HG02763 (cell line): ENCODE results near the gene SH3RF3.

Experiments used
- ATAC-seq: cut with Tn5 transposase; IDR thresholded peaks from one replicate; pipeline ENCODE4 v1.9.1; 2021; ENCODE audit warnings: mild to moderate bottlenecking, moderate library complexity; ENCODE audit not compliant: unreplicated experiment

SH3RF3 gene

DNA sequence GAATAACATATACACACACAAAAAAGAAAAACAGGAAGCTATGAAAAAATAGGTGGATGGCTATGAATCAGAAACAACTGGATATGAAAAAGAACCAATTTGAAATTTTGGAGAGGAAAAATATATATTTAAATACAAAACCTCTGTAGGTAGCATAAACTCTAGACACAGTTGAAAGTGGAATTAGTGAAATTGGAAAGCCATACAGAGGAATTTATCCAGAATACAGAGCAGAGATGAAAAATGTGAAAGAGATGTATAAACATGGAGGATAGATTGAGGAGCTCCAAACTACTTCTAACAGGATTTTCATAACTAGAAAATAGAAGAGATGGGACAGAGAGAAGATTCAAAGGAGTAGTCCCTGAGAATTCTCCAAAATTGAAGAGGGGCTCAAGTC is 315.9 kb downstream of the SH3RF3 start:
- no peak for ATAC-seq

DNA sequence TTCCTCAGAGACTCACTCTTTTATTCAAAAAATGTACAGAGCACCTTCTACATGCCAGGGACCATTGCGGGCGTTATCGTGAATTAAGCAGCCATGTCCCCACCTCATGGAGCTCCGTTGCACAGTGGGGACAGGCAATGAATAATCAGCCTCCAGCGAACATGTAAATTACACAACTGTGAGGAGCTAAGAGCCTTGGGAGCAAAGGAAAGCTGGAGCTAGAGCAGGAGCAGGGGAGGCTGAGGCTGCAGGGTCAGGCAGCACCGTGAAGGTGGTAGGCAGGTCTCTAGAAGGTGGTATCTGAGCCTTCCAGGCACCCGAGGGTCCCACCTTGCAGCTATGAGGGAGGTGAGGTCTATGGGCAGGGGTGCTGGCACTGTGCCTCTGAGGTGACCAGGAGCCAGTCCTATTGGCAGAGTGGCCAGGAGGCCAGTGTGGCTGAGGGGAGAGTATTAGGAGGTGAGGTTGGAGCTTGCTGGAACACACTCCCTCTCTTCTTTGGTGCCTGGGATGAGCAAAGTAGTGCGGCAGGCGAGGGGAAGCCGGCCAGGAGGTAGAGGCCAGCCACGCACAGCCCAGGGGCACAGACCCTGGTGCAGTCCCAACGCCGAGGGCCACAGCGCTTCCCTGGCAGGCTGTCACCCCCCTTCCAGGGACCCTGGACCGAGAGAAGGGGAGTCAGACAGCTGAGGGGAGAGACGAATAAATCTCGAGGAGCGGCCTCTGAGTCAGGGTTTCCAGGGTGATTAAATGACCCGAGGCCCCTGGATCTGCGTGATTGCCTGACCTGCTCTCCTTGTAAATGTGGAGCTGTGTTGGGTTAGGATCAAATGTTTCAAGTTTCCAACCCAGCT is 317.5 kb downstream of the SH3RF3 start:
- no peak for ATAC-seq

- no peak for ATAC-seq
These were observed 318.3 kb downstream of the SH3RF3 start for GRCh38 chr2:109447251-109447661.

DNA sequence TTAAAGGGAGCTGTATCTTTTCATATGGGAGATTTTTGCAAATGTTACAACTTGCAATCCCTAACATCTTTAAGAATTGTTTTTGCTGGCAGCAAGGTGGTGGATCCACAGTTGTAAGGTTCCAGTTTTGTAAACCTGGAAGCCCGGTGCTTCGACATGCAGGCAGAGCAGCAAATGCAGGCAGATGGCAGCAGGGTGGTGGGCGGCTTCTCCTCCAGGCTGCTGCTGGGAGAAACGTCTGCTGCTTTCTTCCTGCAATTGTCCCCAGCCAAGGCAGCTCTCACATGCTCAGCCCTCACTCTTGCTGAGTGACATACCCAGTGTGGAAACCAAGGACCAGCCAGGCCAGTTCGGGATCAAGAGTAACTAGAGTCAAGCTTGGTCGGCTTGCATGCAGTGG is 318.8 kb downstream of the SH3RF3 start:
- ATAC-seq = no peak

DNA sequence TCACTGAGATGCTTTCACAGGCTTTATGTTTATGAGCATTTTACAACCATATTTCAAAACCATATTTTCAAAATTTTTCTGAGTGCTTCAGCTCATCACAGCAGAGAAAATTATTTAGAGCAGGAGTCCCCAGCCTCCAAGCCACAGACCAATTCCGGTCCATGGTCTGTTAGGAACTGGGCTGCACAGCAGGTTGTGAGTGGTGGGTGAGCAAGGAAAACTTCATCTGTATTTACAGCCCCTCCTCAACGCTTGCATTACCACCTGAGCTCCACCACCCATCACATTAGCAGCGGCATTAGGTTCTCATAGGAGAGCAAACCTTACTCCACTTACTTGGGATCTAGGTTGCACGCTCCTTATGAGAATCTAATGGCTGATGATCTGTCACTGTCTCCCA is 319.2 kb downstream of the SH3RF3 start:
- ATAC-seq = no peak

- no peak for ATAC-seq
These were observed 320.2 kb downstream of the SH3RF3 start for GRCh38 chr2:109448946-109449788.

- ATAC-seq = no peak
These were observed 321.7 kb downstream of the SH3RF3 start for GRCh38 chr2:109450574-109451273.

GRCh38 chr2:109451671-109452070 is 322.7 kb downstream of the SH3RF3 start:
- ATAC-seq = no peak

GRCh38 chr2:109452318-109453305 is 323.6 kb downstream of the SH3RF3 start:
- ATAC-seq = no peak

- no peak for ATAC-seq
These were observed 324.5 kb downstream of the SH3RF3 start for GRCh38 chr2:109453371-109453995.

DNA sequence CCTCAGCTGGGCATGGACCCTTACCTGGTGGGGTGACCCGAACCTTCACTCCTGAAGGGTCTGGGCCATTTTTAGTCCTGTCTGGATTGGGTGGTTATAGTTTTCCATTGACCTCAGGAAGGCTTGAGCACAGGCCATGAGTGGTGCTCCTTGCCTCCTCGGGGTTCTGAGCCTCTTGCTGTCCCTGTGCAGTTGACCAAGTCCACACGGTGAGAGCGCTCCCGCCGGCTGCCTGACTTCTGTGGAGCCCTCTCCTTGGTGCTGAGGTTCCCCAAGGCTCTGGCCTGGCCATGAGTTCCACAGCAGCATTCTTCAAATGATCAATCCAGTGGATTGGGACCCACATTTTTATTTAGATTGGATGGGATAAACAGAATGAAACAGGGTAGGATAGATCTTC is 325.3 kb downstream of the SH3RF3 start:
- no peak for ATAC-seq

- no peak for ATAC-seq
These were observed 325.9 kb downstream of the SH3RF3 start for GRCh38 chr2:109454765-109455394.

GRCh38 chr2:109455731-109456691 is 327.0 kb downstream of the SH3RF3 start:
- no peak for ATAC-seq

DNA sequence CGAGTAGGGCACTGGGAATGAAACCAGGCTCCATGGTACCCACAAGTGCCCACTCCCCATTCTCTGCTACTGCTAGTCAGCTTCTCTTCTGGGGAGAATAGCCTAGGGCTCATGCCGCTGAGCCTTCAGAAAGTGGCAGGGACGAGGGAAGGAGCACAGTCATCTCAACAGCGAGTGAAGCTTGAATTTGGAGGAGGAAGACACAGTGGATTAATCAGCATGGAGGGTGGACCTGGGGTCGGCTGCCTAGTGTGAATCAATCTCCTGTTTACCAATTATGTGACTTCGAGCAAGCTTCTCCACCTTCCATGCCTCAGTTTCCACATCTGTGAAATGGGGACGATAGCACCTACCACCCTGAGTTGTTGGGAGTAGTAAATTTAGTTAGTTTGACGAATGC is 327.8 kb downstream of the SH3RF3 start:
- ATAC-seq = no peak

DNA sequence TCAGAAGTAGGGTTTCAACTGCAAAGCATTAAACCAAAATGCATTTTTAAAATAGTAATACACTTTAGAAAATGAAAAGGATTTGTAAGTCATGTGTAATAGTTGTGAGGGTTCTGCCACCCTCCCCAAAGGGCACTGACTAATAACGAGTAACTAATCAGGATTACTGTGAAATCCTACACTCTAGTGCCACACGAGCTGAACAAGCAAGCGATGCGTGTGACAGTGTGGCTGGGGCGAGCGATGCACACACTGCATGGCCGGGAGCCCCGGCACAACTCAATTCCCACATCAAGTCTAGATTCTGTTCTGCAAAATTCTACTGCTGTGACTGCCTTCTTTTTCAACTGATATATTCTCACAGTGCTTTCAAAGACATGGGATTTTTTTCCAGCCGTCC is 328.4 kb downstream of the SH3RF3 start:
- ATAC-seq = no peak

DNA sequence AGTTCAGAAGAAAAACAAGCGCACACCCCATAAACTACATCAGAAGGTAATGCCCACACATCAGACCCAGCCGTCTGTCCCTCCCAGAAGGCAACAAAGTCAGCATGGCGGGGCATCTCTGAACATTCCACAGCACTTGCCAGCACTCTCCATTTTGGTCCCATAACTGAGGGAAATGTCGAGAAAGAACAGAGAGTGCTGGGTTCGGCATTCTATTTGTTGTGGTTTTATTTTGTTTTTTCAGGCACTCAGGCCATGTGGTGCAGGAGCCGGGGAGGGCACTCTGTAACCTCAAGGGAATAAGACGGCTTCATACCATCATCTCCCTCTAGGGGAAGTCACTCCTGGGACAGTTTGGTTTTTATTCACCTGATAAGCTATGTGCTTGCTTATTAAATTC is 328.8 kb downstream of the SH3RF3 start:
- no peak for ATAC-seq

- ATAC-seq = no peak
These were observed 329.5 kb downstream of the SH3RF3 start for GRCh38 chr2:109458512-109458911.

DNA sequence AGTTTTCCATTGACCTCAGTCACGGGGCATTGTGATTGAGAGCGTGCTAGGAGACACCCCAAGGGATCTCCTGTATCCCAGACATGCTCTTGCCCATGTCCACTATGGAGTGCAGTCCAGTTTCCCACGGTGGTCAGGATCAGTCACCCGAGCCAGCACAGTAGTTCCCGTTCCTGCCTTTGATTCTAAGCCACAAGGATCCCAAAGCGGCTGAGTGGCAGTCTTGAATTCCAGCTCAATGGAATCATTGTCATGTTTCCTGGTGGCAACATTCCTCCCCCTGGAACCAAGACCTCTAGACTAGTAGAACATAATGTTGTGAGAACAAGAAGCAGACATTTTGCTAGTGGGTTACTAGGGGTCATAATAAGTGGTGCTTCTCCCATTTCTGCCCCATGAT is 330.5 kb downstream of the SH3RF3 start:
- no peak for ATAC-seq
